Skin of body (tissue), 2 donors: ENCODE measurements around the gene ZNF552. TPM values are rescaled to one million over a fixed set of nuclear protein-coding genes. Genes with fewer than 3 reads are reported as not detected.

Experiments used
- DNase-seq: peaks from one replicate; lab custom pipeline; 2025; lab: John Stamatoyannopoulos, UW
- total RNA-seq: library from RNA; depleted of rRNA; stranded (reverse); fragments of >200 nt; gene quantifications from one replicate; pipeline ENCODE4 v1.2.3, GENCODE V29; 2014

The ZNF552 gene
- total RNA-seq, 1 donor from 2014 or later, result 8.8 TPM

GRCh38 chr19:57779220-57779845 lies 35.4 kb downstream of the ZNF552 start:
- DNase-seq, result no peak

- no peak for DNase-seq
These were observed 36.4 kb downstream of the ZNF552 start for GRCh38 chr19:57778336-57778735.

GRCh38 chr19:57776764-57777296 lies 37.9 kb downstream of the ZNF552 start:
- no peak for DNase-seq

GRCh38 chr19:57773488-57773887 lies 41.2 kb downstream of the ZNF552 start:
- DNase-seq, result no peak

GRCh38 chr19:57771417-57771816 lies 43.3 kb downstream of the ZNF552 start:
- DNase-seq, result no peak

GRCh38 chr19:57769345-57770131 lies 45.2 kb downstream of the ZNF552 start, which contains the start of gene ZNF586:
ZNF586 (plus strand) TSS chr19:57769676; CDS start chr19:57769843, 167 bp downstream.
- peak; percentile 81 for DNase-seq

- DNase-seq, result no peak
These were observed 55.6 kb downstream of the ZNF552 start for GRCh38 chr19:57759096-57759495.

GRCh38 chr19:57757941-57758340 lies 56.8 kb downstream of the ZNF552 start:
- DNase-seq, result no peak

Other genes with a start within 250 kb of the ZNF552 start
- 5.1 TPM for gene ZNF416, start 236.0 kb downstream of the ZNF552 start, total RNA-seq
- 6.7 TPM for gene ZIK1, start 230.8 kb downstream of the ZNF552 start, total RNA-seq
- gene ZNF530, start 215.0 kb downstream of the ZNF552 start, total RNA-seq, result 3.4 TPM
- 21.2 TPM for gene ZNF134, start 200.7 kb downstream of the ZNF552 start, total RNA-seq
- 17.7 TPM for gene ZNF211, start 181.7 kb downstream of the ZNF552 start, total RNA-seq
- not detected for gene ZSCAN4, start 146.0 kb downstream of the ZNF552 start, total RNA-seq
- gene ZNF551, start 132.9 kb downstream of the ZNF552 start, total RNA-seq, result 11.7 TPM
- 11.9 TPM for gene ZNF154, start 105.7 kb downstream of the ZNF552 start, total RNA-seq
- 6.5 TPM for gene ZNF671, start 87.3 kb downstream of the ZNF552 start, total RNA-seq
- 18.1 TPM for gene ZNF776, start 68.1 kb downstream of the ZNF552 start, total RNA-seq
- 23.9 TPM for gene ZNF586, start 45.2 kb downstream of the ZNF552 start, total RNA-seq
- gene ZNF587B, start 15.4 kb upstream of the ZNF552 start, total RNA-seq, result 18.3 TPM
- gene ZNF587, start 34.9 kb upstream of the ZNF552 start, total RNA-seq, result 26.5 TPM
- gene ZNF814, start 74.1 kb upstream of the ZNF552 start, total RNA-seq, result 15.6 TPM
- gene ZNF417, start 101.7 kb upstream of the ZNF552 start, total RNA-seq, result 20.1 TPM
- gene ZNF418, start 120.5 kb upstream of the ZNF552 start, total RNA-seq, result 8.6 TPM
- gene ZNF256, start 132.8 kb upstream of the ZNF552 start, total RNA-seq, result 9.6 TPM
- 0.89 TPM for gene C19orf18, start 159.6 kb upstream of the ZNF552 start, total RNA-seq
- gene ZNF606, start 187.9 kb upstream of the ZNF552 start, total RNA-seq, result 18.0 TPM
- gene ZSCAN1, start 219.1 kb upstream of the ZNF552 start, total RNA-seq, result 0.30 TPM
- 9.5 TPM for gene ZNF135, start 244.4 kb upstream of the ZNF552 start, total RNA-seq